EL (cell line): ENCODE measurements around the gene RWDD4.
"Not testable (repeated sequence)": the region's sequence is repeated elsewhere in the genome, so short reads cannot be mapped to it uniquely, and the experiment has no call there.

Experiments used
- DNase-seq: peaks from one replicate; pipeline ENCODE4 v3.0.0-alpha.2; 2016

RWDD4 gene

GRCh38 chr4:183635321-183635720, 23.7 kb downstream of the RWDD4 start:
- no peak for DNase-seq

- DNase-seq: peak; percentile 37
These were observed 25.2 kb downstream of the RWDD4 start for GRCh38 chr4:183633476-183634400.

GRCh38 chr4:183632689-183633088, 26.3 kb downstream of the RWDD4 start:
- no peak for DNase-seq

GRCh38 chr4:183631577-183632198, 27.3 kb downstream of the RWDD4 start:
- DNase-seq: no peak

DNA sequence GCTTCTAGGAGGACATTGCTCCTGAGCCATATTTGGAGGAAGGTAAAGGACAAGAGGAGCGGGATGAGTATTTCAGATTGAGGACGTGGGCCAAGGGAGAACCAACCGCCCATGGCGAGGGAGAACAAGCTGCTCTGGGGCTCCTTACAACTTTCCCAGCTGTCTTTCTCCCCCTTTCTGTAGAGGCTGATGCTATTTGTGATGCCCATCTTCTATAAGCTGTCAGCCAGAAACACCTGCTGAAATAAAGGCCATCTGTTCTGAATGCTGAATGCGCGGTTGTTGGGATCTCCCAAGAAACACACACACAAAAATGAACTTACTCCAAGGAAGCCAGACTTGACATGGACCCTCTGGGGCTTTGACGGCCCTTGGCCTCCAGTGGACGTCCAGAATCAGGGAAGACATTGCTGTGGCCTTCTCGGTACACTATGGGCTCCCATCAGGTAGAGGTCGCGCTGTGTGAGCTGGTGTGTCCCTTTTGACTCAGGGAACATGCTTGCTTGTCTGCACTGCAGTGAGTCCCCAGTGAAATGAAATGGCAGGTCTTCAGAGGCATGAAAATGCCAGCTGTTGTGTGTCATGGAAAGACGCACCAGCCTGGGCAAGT, 30.9 kb downstream of the RWDD4 start:
- no peak for DNase-seq

DNA sequence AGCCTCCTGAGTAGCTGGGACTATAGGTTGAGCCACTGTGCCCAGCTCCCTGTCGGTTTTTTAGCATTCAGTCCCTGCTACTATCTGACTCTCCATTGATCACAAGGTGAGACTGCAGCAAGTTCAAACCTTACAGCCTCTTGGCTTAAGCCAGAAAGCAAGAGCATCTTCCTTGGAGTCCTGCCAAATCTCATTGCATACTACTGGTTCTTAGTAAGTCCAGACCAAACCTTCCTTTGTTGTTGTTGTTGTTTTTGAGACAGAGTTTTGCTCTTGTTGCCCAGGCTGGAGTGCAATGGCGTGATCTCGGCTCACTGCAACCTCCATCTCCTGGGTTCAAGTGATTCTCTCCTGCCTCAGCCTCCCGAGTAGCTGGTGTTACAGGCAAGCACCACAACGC, 31.7 kb downstream of the RWDD4 start:
- not testable (repeated sequence) for DNase-seq

DNA sequence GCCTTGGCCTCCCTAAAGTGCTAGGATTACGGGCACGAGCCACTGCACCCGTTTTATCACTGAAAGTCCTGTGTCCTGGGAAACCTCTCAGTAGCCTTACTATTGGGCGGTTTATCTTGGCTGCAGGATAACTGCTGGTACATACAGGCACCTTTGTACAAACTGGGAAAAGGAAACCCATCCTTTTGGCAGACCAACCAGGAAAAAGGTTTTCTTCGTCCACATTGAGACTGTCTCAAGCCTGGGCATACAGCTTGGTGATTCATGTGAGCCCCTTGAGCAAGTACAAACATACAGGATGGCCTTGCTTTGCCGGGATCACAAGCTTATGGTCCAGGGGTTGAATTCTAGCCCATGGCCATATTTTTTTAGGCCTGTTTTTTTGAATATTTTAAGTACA, 32.8 kb downstream of the RWDD4 start:
- DNase-seq: no peak

GRCh38 chr4:183624548-183624947, 34.4 kb downstream of the RWDD4 start:
- no peak for DNase-seq

GRCh38 chr4:183621875-183622274, 37.1 kb downstream of the RWDD4 start:
- DNase-seq: no peak

- no peak for DNase-seq
These were observed 38.6 kb downstream of the RWDD4 start for GRCh38 chr4:183620421-183620820.

DNA sequence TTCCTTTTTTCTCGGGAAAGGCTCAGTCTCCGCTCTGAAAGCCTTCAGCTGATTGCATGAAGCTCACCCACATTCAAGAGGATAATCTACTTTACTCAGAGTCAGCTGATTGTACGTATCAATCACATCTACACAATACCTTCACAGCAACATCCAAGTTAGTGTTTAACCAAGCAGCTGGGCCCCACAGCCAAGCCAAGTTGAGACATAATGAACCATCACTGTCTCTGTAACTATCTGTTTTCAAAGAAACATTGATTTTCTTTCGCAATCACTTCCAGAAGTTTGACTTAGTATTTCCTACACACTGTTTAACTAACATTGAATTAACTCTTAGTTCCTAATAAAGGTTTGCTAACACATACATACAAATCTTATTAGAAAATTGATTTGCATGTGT, 40.3 kb downstream of the RWDD4 start:
- DNase-seq: no peak

GRCh38 chr4:183617075-183617474, 41.9 kb downstream of the RWDD4 start:
- no peak for DNase-seq

- DNase-seq: no peak
These were observed 46.4 kb downstream of the RWDD4 start for GRCh38 chr4:183612329-183613250.

- DNase-seq: no peak
These were observed 47.7 kb downstream of the RWDD4 start for GRCh38 chr4:183611210-183611830.

- DNase-seq: no peak
These were observed 48.4 kb downstream of the RWDD4 start for GRCh38 chr4:183610613-183611012.

DNA sequence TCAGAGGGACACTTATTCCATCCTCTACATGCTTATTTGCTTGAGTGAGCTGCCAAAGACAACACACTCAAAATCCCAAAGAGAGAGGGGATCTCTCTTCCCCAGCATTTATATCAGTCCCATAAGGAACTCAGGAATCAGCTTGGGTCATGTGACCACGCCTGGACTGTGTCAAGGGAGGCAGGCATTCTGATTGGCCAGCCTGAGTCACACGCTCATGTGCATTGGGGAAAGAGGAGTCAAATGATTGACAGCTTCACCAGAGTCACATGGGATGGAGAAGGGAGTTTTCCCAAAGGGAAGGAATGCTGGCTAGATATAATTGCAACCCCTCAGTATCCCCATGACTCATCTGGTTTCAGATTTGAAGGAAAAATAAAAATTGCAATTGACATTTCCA, 49.0 kb downstream of the RWDD4 start:
- peak; percentile 36 for DNase-seq

DNA sequence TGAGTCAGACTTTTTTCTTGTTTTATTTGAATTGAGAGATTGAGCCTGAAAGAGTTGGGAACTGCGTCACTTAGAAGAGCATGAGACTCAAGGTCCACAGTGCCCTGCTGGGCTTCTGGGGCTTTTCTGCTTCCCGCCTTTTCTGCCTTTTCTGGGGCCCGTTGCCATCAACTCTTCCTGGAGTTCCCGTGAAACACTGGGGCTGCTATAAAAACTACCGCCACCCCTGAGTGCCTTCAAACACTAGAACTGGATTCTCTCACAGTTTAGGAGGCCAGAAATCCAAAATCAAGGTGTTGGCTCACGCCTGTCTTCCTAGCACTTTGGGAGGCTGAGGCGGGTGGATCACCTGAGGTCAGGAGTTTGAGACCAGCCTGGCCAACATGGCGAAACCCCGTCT, 49.8 kb downstream of the RWDD4 start:
- no peak for DNase-seq

- DNase-seq: no peak
These were observed 51.1 kb downstream of the RWDD4 start for GRCh38 chr4:183607894-183608293.

DNA sequence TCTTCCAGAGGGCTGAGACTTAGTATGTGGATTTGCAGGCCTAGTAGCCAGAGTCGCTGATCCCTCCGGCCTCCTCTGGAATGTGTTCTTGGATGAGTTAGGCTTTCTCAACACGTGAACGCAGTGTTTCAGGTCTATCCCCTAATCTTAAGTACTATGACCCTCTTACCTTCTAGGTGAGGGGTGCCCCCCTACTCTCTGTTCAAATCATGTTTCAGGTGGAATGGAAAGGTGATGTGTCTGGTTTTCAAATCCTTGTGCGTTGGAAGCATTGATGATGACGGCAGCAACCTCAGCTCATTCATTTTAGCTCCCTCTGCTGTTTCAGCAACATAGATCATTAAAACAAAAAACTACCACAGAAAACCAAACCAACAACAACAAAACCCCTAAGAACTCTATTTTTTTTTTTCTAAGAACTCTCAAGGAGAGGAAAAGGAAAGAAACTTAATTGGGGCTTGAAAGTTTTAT, 56.4 kb downstream of the RWDD4 start:
- DNase-seq: peak; percentile 20

DNA sequence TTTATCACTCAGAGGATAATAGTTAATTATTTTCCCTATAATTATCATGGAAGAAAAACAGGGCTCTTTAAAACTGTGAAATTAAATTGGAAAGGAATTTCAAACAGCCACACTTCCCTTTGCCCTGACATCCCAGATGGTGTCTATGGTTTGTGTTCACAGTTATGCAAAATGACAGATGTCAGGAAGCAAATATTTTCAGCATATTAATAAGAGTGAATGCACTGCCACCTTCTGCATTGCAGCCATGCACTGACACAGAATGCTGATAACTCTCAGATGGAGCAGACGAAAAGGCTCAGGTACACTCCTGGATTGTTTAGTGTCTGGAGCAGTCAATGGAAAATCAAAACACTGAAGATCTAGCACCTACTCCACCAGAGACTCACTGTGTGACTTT, 57.6 kb downstream of the RWDD4 start:
- no peak for DNase-seq

GRCh38 chr4:183600189-183600685, 58.7 kb downstream of the RWDD4 start:
- no peak for DNase-seq

GRCh38 chr4:183599690-183600089, 59.3 kb downstream of the RWDD4 start:
- DNase-seq: no peak
